ENCODE measurements around the gene CTSE. TPM values are rescaled to one million over a fixed set of nuclear protein-coding genes. Genes with fewer than 3 reads are reported as not detected.

The CTSE gene
- total and polyA plus RNA-seq, 2 experiments from 2014 or later: 65.9 to 86.0 TPM

GRCh38 chr1:205983925-205984725 lies 39.6 kb downstream of the CTSE start:
- peak; percentile 84 for DNase-seq (ENCODE audit: low spot score)
- H3K4me1 ChIP-seq (ENCODE audit: insufficient read depth): no peaks in the 10 kb centered on the region
- H3K36me3 ChIP-seq (replicated peaks; ENCODE audit: insufficient read depth, low read depth): no peaks in the 10 kb centered on the region
- H3K4me3 ChIP-seq: no peak overlapping the region
- no peaks in the 10 kb centered on the region for H3K9me2 ChIP-seq (replicated peaks; ENCODE audit: insufficient read depth)
- H4K20me1 ChIP-seq (ENCODE audit: insufficient read depth, poor library complexity, severe bottlenecking): no peaks in the 10 kb centered on the region
- H2AFZ ChIP-seq: no peak overlapping the region
- peak overlapping the region; percentile 34 for H3K4me2 ChIP-seq
- TF ChIP-seq EZH2phosphoT487 (IDR thresholded peaks at IDR 0.05; ENCODE audit: low read depth, severe bottlenecking, unreplicated experiment) (no peak), EZH2 (IDR thresholded peaks at IDR 0.05; ENCODE audit: borderline replicate concordance) (no peak), CTCF (IDR thresholded peaks at IDR 0.05; ENCODE audit: poor library complexity) (peak; percentile 82)
- H3K27ac ChIP-seq: peak overlapping the region; percentile 62
- no peaks in the 10 kb centered on the region for H3K27me3 ChIP-seq
- 39% methylated on average over 14 of the region's 14 CpGs for WGBS (ENCODE audit: low lambda C conversion rate, missing lambda C conversion rate)
- H3K9me3 ChIP-seq (ENCODE audit: low read depth): no peaks in the 10 kb centered on the region
- no peaks in the 10 kb centered on the region for H3K79me2 ChIP-seq

- WGBS (ENCODE audit: low lambda C conversion rate, missing lambda C conversion rate): 96% methylated on average over 1 of the region's 1 CpG
Measured at GRCh38 chr1:205981257-205981656, 42.4 kb downstream of the CTSE start.

GRCh38 chr1:205980237-205980870 lies 43.3 kb downstream of the CTSE start:
- H3K4me3 ChIP-seq: no peak overlapping the region
- no peak overlapping the region for H2AFZ ChIP-seq
- H3K4me2 ChIP-seq: no peak overlapping the region
- H3K9me3 ChIP-seq (ENCODE audit: low read depth): no peaks in the 10 kb centered on the region
- DNase-seq (ENCODE audit: low spot score): no peak
- no peaks in the 10 kb centered on the region for H3K36me3 ChIP-seq (replicated peaks; ENCODE audit: insufficient read depth, low read depth)
- TF ChIP-seq CTCF (IDR thresholded peaks at IDR 0.05; ENCODE audit: poor library complexity) (no peak), EZH2phosphoT487 (IDR thresholded peaks at IDR 0.05; ENCODE audit: low read depth, severe bottlenecking, unreplicated experiment) (no peak), EZH2 (IDR thresholded peaks at IDR 0.05; ENCODE audit: borderline replicate concordance) (no peak)
- no peaks in the 10 kb centered on the region for H3K9me2 ChIP-seq (replicated peaks; ENCODE audit: insufficient read depth)
- H3K27me3 ChIP-seq: no peaks in the 10 kb centered on the region
- WGBS (ENCODE audit: low lambda C conversion rate, missing lambda C conversion rate): 87% methylated on average over 3 of the region's 3 CpGs
- H3K4me1 ChIP-seq (ENCODE audit: insufficient read depth): no peaks in the 10 kb centered on the region
- no peaks in the 10 kb centered on the region for H4K20me1 ChIP-seq (ENCODE audit: insufficient read depth, poor library complexity, severe bottlenecking)
- H3K79me2 ChIP-seq: no peaks in the 10 kb centered on the region
- no peak overlapping the region for H3K27ac ChIP-seq

More at GRCh38 chr1:205981257-205981656, 42.4 kb downstream of the CTSE start:
- H4K20me1 ChIP-seq (ENCODE audit: insufficient read depth, poor library complexity, severe bottlenecking): no peaks in the 10 kb centered on the region
- H2AFZ ChIP-seq: no peak overlapping the region
- TF ChIP-seq CTCF (IDR thresholded peaks at IDR 0.05; ENCODE audit: poor library complexity) (no peak), EZH2phosphoT487 (IDR thresholded peaks at IDR 0.05; ENCODE audit: low read depth, severe bottlenecking, unreplicated experiment) (no peak), EZH2 (IDR thresholded peaks at IDR 0.05; ENCODE audit: borderline replicate concordance) (no peak)
- H3K36me3 ChIP-seq (replicated peaks; ENCODE audit: insufficient read depth, low read depth): no peaks in the 10 kb centered on the region
- DNase-seq (ENCODE audit: low spot score): no peak
- H3K79me2 ChIP-seq: no peaks in the 10 kb centered on the region
- no peaks in the 10 kb centered on the region for H3K4me1 ChIP-seq (ENCODE audit: insufficient read depth)
- H3K27me3 ChIP-seq: no peaks in the 10 kb centered on the region
- H3K4me3 ChIP-seq: no peak overlapping the region
- H3K9me3 ChIP-seq (ENCODE audit: low read depth): no peaks in the 10 kb centered on the region
- no peak overlapping the region for H3K4me2 ChIP-seq
- no peak overlapping the region for H3K27ac ChIP-seq
- H3K9me2 ChIP-seq (replicated peaks; ENCODE audit: insufficient read depth): no peaks in the 10 kb centered on the region

All from hepatocyte (in vitro differentiated cells).